Heart left ventricle (tissue), 16 donors: Measurements from ENCODE around the gene ADAM33. TPM values are rescaled to one million over a fixed set of nuclear protein-coding genes. Genes with fewer than 3 reads are reported as not detected.
A peak's percentile ranks its signal among the peaks of the same experiment; 100 is the strongest.

Experiments
- ATAC-seq, 4 donors: fragments of 200-7000 bp; cut with Tn5 transposase; one replicate each; pipeline ENCODE4 v1.9.1; 2020 to 2022; ENCODE audit warnings: moderate library complexity in 4 of 4, mild to moderate bottlenecking in 3 of 4, moderate number of reproducible peaks in 1 of 4
- DNase-seq, 5 donors: peaks; one replicate each; pipeline ENCODE4 v3.0.0-alpha.2; 2020
- H3K27ac ChIP-seq, 12 donors: fragments of 200-600 bp; sonication (generic) in 4 of 12; one replicate each; pipeline versions ENCODE4 v1.5.0 to v1.8.0; 2016 to 2022; ENCODE audit warnings: mild to moderate bottlenecking in 2 of 12
- H3K27me3 ChIP-seq, 9 donors: fragments of 200-600 bp; sonication (generic) in 2 of 9; one replicate each; pipeline versions ENCODE4 v1.5.1 to v1.8.0; 2016 to 2022; ENCODE audit warnings: mild to moderate bottlenecking in 3 of 9
- H3K36me3 ChIP-seq, 9 donors: fragments of 200-600 bp; sonication (generic) in 2 of 9; one replicate each; pipeline versions ENCODE4 v1.5.0 to v1.8.0; 2018 to 2022; ENCODE audit warnings: mild to moderate bottlenecking in 2 of 9
- H3K4me1 ChIP-seq, 12 donors: fragments of 200-600 bp; sonication (generic) in 4 of 12; one replicate each; pipeline versions ENCODE4 v1.5.0 to v1.8.0; 2016 to 2022; ENCODE audit warnings: mild to moderate bottlenecking in 3 of 12
- H3K4me3 ChIP-seq, 12 donors: fragments of 200-600 bp; sonication (generic) in 4 of 12; one replicate each; pipeline versions ENCODE4 v1.5.0 to v1.8.0; 2017 to 2022; ENCODE audit warnings: mild to moderate bottlenecking in 9 of 12, moderate library complexity in 4 of 12
- H3K9me3 ChIP-seq, 12 donors: fragments of 200-600 bp; sonication (generic) in 4 of 12; one replicate each; pipeline versions ENCODE4 v1.5.0 to v1.8.0; 2016 to 2022; ENCODE audit warnings: mild to moderate bottlenecking in 1 of 12
- CTCF ChIP-seq, 12 donors: fragments of 200-600 bp; sonication (generic) in 4 of 12; IDR thresholded peaks; one replicate each; pipeline versions ENCODE4 v1.5.0 to v1.8.0; 2018 to 2022; ENCODE audit warnings: antibody characterized with exemption in 12 of 12, mild to moderate bottlenecking in 5 of 12
- POLR2A ChIP-seq, 2 donors: fragments of 450-650 bp; IDR thresholded peaks; one replicate each; pipeline ENCODE4 v1.6.1; 2017; ENCODE audit warnings: antibody characterized with exemption in 2 of 2, mild to moderate bottlenecking in 2 of 2, moderate library complexity in 2 of 2
- WGBS, 4 donors: extraction: QIAGEN DNeasy Blood & Tissue Kit in 2 of 4; methylation state at CpG; one replicate each; pipeline versions ENCODE4 v1.1.5 to v1.1.7; 2013 to 2018; 5-methylcytosine and 5-hydroxymethylcytosine counted together
- intact Hi-C, 10 donors: fragments of 100-400 bp; cut with DNase I; formaldehyde crosslinking; loops; one replicate each; pipeline versions ENCODE4 v1.11.1 to v1.14.2; 2022
- polyA plus RNA-seq, 2 donors: library from polyadenylated mRNA; stranded (reverse); fragments of 200-250 nt; gene quantifications; one replicate each; pipeline ENCODE4 v1.2.3, GENCODE V29; 2013
- total RNA-seq, 9 donors: library from RNA; depleted of rRNA in 2 of 9; stranded (reverse); fragments of >200 nt in 2 of 9; fragmentation: NEBNext Ultra II Directional in 3 of 9; extraction: Animal tissue kit (Norgen Biotek cat#: 25700) in 3 of 9; gene quantifications; one replicate each; pipeline versions ENCODE4 v1.1.0 to v1.2.4, GENCODE V29; 2016 to 2023
- donor health status: ischemic (EF 13 %, LVEDD 7.1; RV severe dilation, severe dysfunction).
- donor health status: healthy with polysubstance abuse.
- donor health status: DM: no; HTN: yes; CAD: no.
- donor health status: DM: no; HTN: no; CAD: no.
- donor health status: ischemic (EF 25% LVEDD 6.9; RV normal size, moderate dysfunction).
- donor health status: ischemic (EF 25% LVEDD 5.7; RV mildly dilated, moderate dysfunction).
- donor health status: healthy.
- donor health status: DM: yes; HTN: yes; CAD: no.
- donor health status: ischemic (EF 35%, LVEDD 5.7; RV mildly dilated, moderate dysfunction).
- donor health status: nonischemic (EF 11% LVEDD 7.7; RV severe dilation, severe dysfunction).
- donor health status: DM: yes; HTN: yes; CAD: no.
- donor health status: PGD.
- donor health status: ischemic (EF 29% LVEDD 5.4; RV normal size, mild dysfunction).
- donor health status: nonischemic (EF 23%, LVEDD 6.1; RV moderate dilation, normal function).

Gene ADAM33
- total and polyA plus RNA-seq, 11 donors: 2.3 to 21.2 (median 3.5) TPM

GRCh38 chr20:3727401-3728021, 45.7 kb upstream of the ADAM33 start:
- intact Hi-C loops: no loop called here
- peaks cover 0 to 51% (median 37%) of the 10 kb centered on the region in 12 donors for H3K4me1 ChIP-seq
- WGBS, 4 donors: 30 to 43% (median 40%) methylated on average over 11 of the region's 11 CpGs
- peaks cover 0 to 14% (median 0%) of the 10 kb centered on the region in 9 donors for H3K27me3 ChIP-seq
- H3K36me3 ChIP-seq: no peaks in the 10 kb centered on the region
- DNase-seq (peak in 2 of 5 donors; percentile 40 to 46), ATAC-seq (peak; percentile 16 to 53 (median 44))
- TF ChIP-seq CTCF (IDR thresholded peaks at IDR 0.05): no peak
- no peak for TF ChIP-seq POLR2A (IDR thresholded peaks at IDR 0.05)
- H3K9me3 ChIP-seq: no peaks in the 10 kb centered on the region
- peak overlapping the region in 4 of 12 donors; percentile 8 to 28 (median 16) for H3K4me3 ChIP-seq
- H3K27ac ChIP-seq: peak overlapping the region in 11 of 12 donors; percentile 33 to 96 (median 68)

GRCh38 chr20:3724356-3724755, 42.5 kb upstream of the ADAM33 start:
- H3K36me3 ChIP-seq: no peaks in the 10 kb centered on the region
- ATAC-seq: no peak
- H3K27ac ChIP-seq: no peak overlapping the region
- H3K4me1 ChIP-seq: peaks cover 0 to 24% (median 20%) of the 10 kb centered on the region in 12 donors
- no peak overlapping the region for H3K4me3 ChIP-seq
- WGBS, 4 donors: 74 to 77% (median 75%) methylated on average over 4 of the region's 4 CpGs
- intact Hi-C loops: no loop called here
- no peak for DNase-seq
- H3K27me3 ChIP-seq: peaks cover 0 to 12% (median 0%) of the 10 kb centered on the region in 9 donors
- no peak for TF ChIP-seq POLR2A (IDR thresholded peaks at IDR 0.05)
- TF ChIP-seq CTCF (IDR thresholded peaks at IDR 0.05): no peak
- no peaks in the 10 kb centered on the region for H3K9me3 ChIP-seq

GRCh38 chr20:3723284-3723683, 41.5 kb upstream of the ADAM33 start:
- H3K27me3 ChIP-seq: peaks cover 0 to 13% (median 0%) of the 10 kb centered on the region in 9 donors
- ATAC-seq (no peak), DNase-seq (peak in 1 of 5 donors; percentile 13)
- no peaks in the 10 kb centered on the region for H3K9me3 ChIP-seq
- no peak overlapping the region for H3K27ac ChIP-seq
- 88 to 97% (median 96%) methylated on average over 8 of the region's 8 CpGs for WGBS, 4 donors
- H3K4me1 ChIP-seq: peaks cover 0 to 15% (median 11%) of the 10 kb centered on the region in 12 donors
- no peak overlapping the region for H3K4me3 ChIP-seq
- H3K36me3 ChIP-seq: no peaks in the 10 kb centered on the region
- TF ChIP-seq POLR2A (IDR thresholded peaks at IDR 0.05): no peak
- no peak for TF ChIP-seq CTCF (IDR thresholded peaks at IDR 0.05)
- intact Hi-C loops: no loop called here

GRCh38 chr20:3721912-3722311, 40.1 kb upstream of the ADAM33 start:
- no peak overlapping the region for H3K4me3 ChIP-seq
- H3K9me3 ChIP-seq: no peaks in the 10 kb centered on the region
- TF ChIP-seq CTCF (IDR thresholded peaks at IDR 0.05) (no peak), POLR2A (IDR thresholded peaks at IDR 0.05) (no peak)
- intact Hi-C loops: no loop called here
- H3K36me3 ChIP-seq: no peaks in the 10 kb centered on the region
- peaks cover 0 to 2% (median 0%) of the 10 kb centered on the region in 12 donors for H3K4me1 ChIP-seq
- DNase-seq (no peak), ATAC-seq (no peak)
- H3K27ac ChIP-seq: no peak overlapping the region
- peaks cover 0 to 13% (median 0%) of the 10 kb centered on the region in 9 donors for H3K27me3 ChIP-seq
- WGBS, 4 donors: 90 to 95% (median 91%) methylated on average over 4 of the region's 4 CpGs
